SIG-M5 treated with dmso at 0.1 percent for 504 hours (cell line): ENCODE measurements around the gene IDI1.
"Not testable (repeated sequence)": the region's sequence is repeated elsewhere in the genome, so short reads cannot be mapped to it uniquely, and the experiment has no call there.

Experiments used
- DNase-seq: peaks from one replicate; lab custom pipeline; 2025; ENCODE audit not compliant: unreplicated experiment; lab: John Stamatoyannopoulos, UW

IDI1 gene

GRCh38 chr10:1036341-1036791, 12.6 kb downstream of the IDI1 start:
- DNase-seq, result no peak

- DNase-seq, result no peak
Measured at GRCh38 chr10:1035201-1035600, 13.7 kb downstream of the IDI1 start.

GRCh38 chr10:1034758-1035157, 14.2 kb downstream of the IDI1 start:
- no peak for DNase-seq

- no peak for DNase-seq
Measured at GRCh38 chr10:1033601-1034000, 15.3 kb downstream of the IDI1 start.

GRCh38 chr10:1029838-1030237, 19.1 kb downstream of the IDI1 start:
- DNase-seq, result no peak

- DNase-seq, result no peak
Measured at GRCh38 chr10:1026578-1026977, 22.3 kb downstream of the IDI1 start.

- no peak for DNase-seq
Measured at GRCh38 chr10:1025683-1026082, 23.2 kb downstream of the IDI1 start, which contains the start of gene IDI2. Gene IDI2 (minus strand): TSS chr10:1025859. CDS start chr10:1024723, 1,136 bp downstream.

- no peak for DNase-seq
Measured at GRCh38 chr10:1024103-1024502, 24.8 kb downstream of the IDI1 start.

GRCh38 chr10:1022413-1022812, 26.5 kb downstream of the IDI1 start:
- no peak for DNase-seq

GRCh38 chr10:1020958-1021357, 28.0 kb downstream of the IDI1 start:
- DNase-seq, result no peak

GRCh38 chr10:1020460-1020859, 28.5 kb downstream of the IDI1 start:
- DNase-seq, result no peak

GRCh38 chr10:1019362-1019761, 29.6 kb downstream of the IDI1 start:
- no peak for DNase-seq

GRCh38 chr10:1015688-1016087, 33.2 kb downstream of the IDI1 start:
- no peak for DNase-seq

- DNase-seq, result no peak
Measured at GRCh38 chr10:1011696-1012095, 37.2 kb downstream of the IDI1 start.

- DNase-seq, result no peak
Measured at GRCh38 chr10:1010703-1011102, 38.2 kb downstream of the IDI1 start.

GRCh38 chr10:1009947-1010346, 39.0 kb downstream of the IDI1 start:
- DNase-seq, result not testable (repeated sequence)

- no peak for DNase-seq
Measured at GRCh38 chr10:1009071-1009494, 39.8 kb downstream of the IDI1 start.

- DNase-seq, result no peak
Measured at GRCh38 chr10:1007583-1007982, 41.3 kb downstream of the IDI1 start.

- DNase-seq, result no peak
Measured at GRCh38 chr10:1006573-1006972, 42.3 kb downstream of the IDI1 start.

GRCh38 chr10:1003884-1004670, 44.8 kb downstream of the IDI1 start:
- DNase-seq, result no peak

- no peak for DNase-seq
Measured at GRCh38 chr10:1002425-1003006, 46.4 kb downstream of the IDI1 start.

- no peak for DNase-seq
Measured at GRCh38 chr10:997266-998022, 51.5 kb downstream of the IDI1 start.
